Lung (tissue), 12 donors: Measurements from ENCODE around the gene SIPA1. TPM values are rescaled to one million over a fixed set of nuclear protein-coding genes. Genes with fewer than 3 reads are reported as not detected.

Experiments
- ATAC-seq: fragments of 200-7000 bp; cut with Tn5 transposase; one replicate; pipeline ENCODE4 v1.9.1; 2020; ENCODE audit warnings: moderate number of reproducible peaks; ENCODE audit not compliant: insufficient read depth, low FRiP score
- DNase-seq, 3 donors: peaks; one replicate each; pipeline ENCODE4 v3.0.0-alpha.2; 2013 to 2017
- H3K27ac ChIP-seq, 2 donors: one replicate each; pipeline ENCODE4 v1.5.1; 2013; ENCODE audit warnings: mild to moderate bottlenecking in 2 of 2, moderate library complexity in 2 of 2, control low read depth in 1 of 2, inconsistent platforms in 1 of 2, low read depth in 1 of 2, low read length in 1 of 2
- H3K27me3 ChIP-seq, 3 donors: one replicate each; pipeline ENCODE4 v1.5.1; 2013; ENCODE audit warnings: low read length in 2 of 3; ENCODE audit not compliant: control insufficient read depth in 3 of 3, insufficient read depth in 3 of 3
- H3K36me3 ChIP-seq, 4 donors: one replicate each; pipeline ENCODE4 v1.5.1; 2013; ENCODE audit warnings: low read length in 4 of 4, mild to moderate bottlenecking in 1 of 4, moderate library complexity in 1 of 4; ENCODE audit not compliant: control insufficient read depth in 4 of 4, insufficient read depth in 4 of 4
- H3K4me1 ChIP-seq, 5 donors: one replicate each; pipeline ENCODE4 v1.5.1; 2013; ENCODE audit warnings: low read length in 5 of 5, mild to moderate bottlenecking in 2 of 5, moderate library complexity in 1 of 5; ENCODE audit not compliant: control insufficient read depth in 5 of 5, insufficient read depth in 5 of 5
- H3K4me3 ChIP-seq: one replicate; pipeline ENCODE4 v1.5.1; 2013; ENCODE audit warnings: mild to moderate bottlenecking, control low read depth, moderate library complexity
- H3K9ac ChIP-seq, 2 donors: one replicate each; pipeline ENCODE4 v1.5.1; 2013; ENCODE audit warnings: low read length in 2 of 2, control low read depth in 1 of 2; ENCODE audit not compliant: insufficient read depth in 1 of 2
- H3K9me3 ChIP-seq, 4 donors: one replicate each; pipeline ENCODE4 v1.5.1; 2013; ENCODE audit warnings: low read length in 3 of 4, mild to moderate bottlenecking in 1 of 4, moderate library complexity in 1 of 4; ENCODE audit not compliant: control insufficient read depth in 4 of 4, insufficient read depth in 3 of 4
- WGBS, 2 donors: extraction: QIAGEN DNeasy Blood & Tissue Kit; methylation state at CpG; one replicate each; pipeline ENCODE4 v1.1.7; 2013; 5-methylcytosine and 5-hydroxymethylcytosine counted together
- polyA plus RNA-seq, 2 donors: library from polyadenylated mRNA; stranded (reverse); fragments of 200-250 nt; gene quantifications; one replicate each; pipeline ENCODE4 v1.2.1, GENCODE V29; 2013
- total RNA-seq, 2 donors: library from RNA; depleted of rRNA in 1 of 2; stranded (reverse); fragments of >200 nt in 1 of 2; gene quantifications; one replicate each; pipeline ENCODE4 v1.2.1, GENCODE V29; 2014 to 2021
- TF ChIP-seq, protein P1 (sequence below): IDR thresholded peaks from 2 replicates; pipeline ENCODE4 v1.5.1; 2012; ENCODE audit warnings: mild to moderate bottlenecking; ENCODE audit errors: control extremely low read depth, extremely low read depth
- donor health status: control.
- donor health status: control.
- donor health status: Bipolar disorder and iron deficiency.
- donor health status: healthy.
- donor health status: DM: yes; HTN: yes; CAD: no.

Gene SIPA1
- total and polyA plus RNA-seq, 4 donors: 39.7 to 102 (median 82.8) TPM

GRCh38 chr11:65622011-65622410 lies 15.9 kb upstream of the SIPA1 start:
- DNase-seq: no peak
- H3K27me3 ChIP-seq: no peaks in the 10 kb centered on the region
- no peaks in the 10 kb centered on the region for H3K9me3 ChIP-seq
- no peak overlapping the region for H3K4me3 ChIP-seq
- no peak overlapping the region for H3K9ac ChIP-seq
- TF ChIP-seq, protein P1, sequence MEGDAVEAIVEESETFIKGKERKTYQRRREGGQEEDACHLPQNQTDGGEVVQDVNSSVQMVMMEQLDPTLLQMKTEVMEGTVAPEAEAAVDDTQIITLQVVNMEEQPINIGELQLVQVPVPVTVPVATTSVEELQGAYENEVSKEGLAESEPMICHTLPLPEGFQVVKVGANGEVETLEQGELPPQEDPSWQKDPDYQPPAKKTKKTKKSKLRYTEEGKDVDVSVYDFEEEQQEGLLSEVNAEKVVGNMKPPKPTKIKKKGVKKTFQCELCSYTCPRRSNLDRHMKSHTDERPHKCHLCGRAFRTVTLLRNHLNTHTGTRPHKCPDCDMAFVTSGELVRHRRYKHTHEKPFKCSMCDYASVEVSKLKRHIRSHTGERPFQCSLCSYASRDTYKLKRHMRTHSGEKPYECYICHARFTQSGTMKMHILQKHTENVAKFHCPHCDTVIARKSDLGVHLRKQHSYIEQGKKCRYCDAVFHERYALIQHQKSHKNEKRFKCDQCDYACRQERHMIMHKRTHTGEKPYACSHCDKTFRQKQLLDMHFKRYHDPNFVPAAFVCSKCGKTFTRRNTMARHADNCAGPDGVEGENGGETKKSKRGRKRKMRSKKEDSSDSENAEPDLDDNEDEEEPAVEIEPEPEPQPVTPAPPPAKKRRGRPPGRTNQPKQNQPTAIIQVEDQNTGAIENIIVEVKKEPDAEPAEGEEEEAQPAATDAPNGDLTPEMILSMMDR: no peak
- peaks cover 0 to 1% (median under 1%) of the 10 kb centered on the region in 5 donors for H3K4me1 ChIP-seq
- 95 to 96% methylated on average over 16 of the region's 16 CpGs for WGBS, 2 donors
- no peak for ATAC-seq
- peaks cover 5 to 81% (median 29%) of the 10 kb centered on the region in 4 donors for H3K36me3 ChIP-seq
- no peak overlapping the region for H3K27ac ChIP-seq

GRCh38 chr11:65623177-65623576 lies 14.7 kb upstream of the SIPA1 start:
- TF ChIP-seq, protein P1: no peak
- Histone ChIP-seq H3K36me3 (peaks cover 6 to 83% (median 35%) of the 10 kb centered on the region in 4 donors), H3K27me3 (no peaks in the 10 kb centered on the region), H3K9ac (no peak overlapping the region), H3K27ac (no peak overlapping the region), H3K4me3 (no peak overlapping the region), H3K9me3 (no peaks in the 10 kb centered on the region), H3K4me1 (no peaks in the 10 kb centered on the region)
- ATAC-seq: no peak
- WGBS, 2 donors: 93 to 95% methylated on average over 14 of the region's 14 CpGs
- DNase-seq: no peak

DNA sequence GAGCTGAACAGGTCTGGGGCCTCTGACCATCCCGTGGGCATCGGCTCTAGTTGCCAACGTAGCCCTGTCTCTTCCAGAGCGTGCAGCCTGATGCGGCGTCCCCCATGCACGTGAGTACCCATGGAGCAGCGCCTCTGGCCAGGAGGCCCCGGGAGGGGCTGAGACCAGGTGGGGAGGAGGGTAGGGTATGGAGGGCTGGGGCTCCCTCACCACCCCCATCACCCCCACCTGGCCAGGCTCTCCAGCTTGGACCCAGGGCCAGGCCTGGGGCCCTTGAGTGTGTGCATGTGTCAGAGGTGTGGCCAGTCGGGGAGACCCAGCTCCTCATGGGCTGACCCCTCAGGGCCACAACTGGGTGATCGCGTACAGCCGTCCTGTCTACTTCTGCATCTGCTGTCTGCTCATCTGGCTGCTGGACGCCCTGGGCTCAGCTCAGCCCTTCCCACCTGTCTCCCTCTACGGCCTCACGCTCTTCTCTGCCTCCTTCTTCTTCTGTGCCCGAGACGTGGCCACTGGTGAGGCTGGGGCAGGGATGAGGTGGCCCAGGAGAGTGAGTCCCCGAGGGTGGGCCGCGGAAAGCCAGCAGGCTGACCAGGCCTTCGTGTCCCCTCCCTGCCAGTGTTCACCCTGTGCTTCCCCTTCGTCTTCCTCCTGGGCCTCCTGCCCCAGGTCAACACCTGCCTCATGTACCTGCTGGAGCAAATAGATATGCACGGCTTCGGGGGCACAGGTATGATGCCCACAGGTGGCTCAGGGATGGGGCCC lies 13.9 kb upstream of the SIPA1 start:
- Histone ChIP-seq H3K36me3 (peaks cover 6 to 83% (median 34%) of the 10 kb centered on the region in 4 donors), H3K4me1 (no peaks in the 10 kb centered on the region), H3K4me3 (no peak overlapping the region), H3K27me3 (no peaks in the 10 kb centered on the region), H3K9ac (no peak overlapping the region), H3K27ac (no peak overlapping the region), H3K9me3 (no peaks in the 10 kb centered on the region)
- ATAC-seq (no peak), DNase-seq (no peak)
- TF ChIP-seq, protein P1: no peak
- WGBS, 2 donors: 92 to 95% methylated on average over 25 of the region's 25 CpGs
